ENCODE measurements around the gene PARP3.

PARP3 gene

DNA sequence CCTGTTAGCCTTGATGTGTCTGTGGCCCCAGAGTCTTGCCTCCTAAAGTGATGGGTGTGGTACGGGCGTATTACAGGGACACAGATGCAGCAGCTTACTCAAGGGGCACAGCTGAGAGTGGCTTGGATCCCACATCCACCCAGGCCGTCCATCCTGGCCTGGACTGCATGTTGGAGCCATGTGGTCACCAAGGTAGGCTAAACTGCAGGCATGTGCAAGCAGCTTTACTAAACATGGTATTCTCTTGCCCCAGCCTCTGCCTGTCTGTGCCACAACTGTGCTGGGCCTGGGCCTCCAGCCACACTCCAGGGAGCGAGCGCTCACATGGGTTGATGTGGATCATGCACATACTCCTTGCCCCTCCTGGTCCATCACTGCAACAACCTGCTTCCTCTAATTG, 7.0 kb downstream of the PARP3 start:
- no peak for DNase-seq

DNA sequence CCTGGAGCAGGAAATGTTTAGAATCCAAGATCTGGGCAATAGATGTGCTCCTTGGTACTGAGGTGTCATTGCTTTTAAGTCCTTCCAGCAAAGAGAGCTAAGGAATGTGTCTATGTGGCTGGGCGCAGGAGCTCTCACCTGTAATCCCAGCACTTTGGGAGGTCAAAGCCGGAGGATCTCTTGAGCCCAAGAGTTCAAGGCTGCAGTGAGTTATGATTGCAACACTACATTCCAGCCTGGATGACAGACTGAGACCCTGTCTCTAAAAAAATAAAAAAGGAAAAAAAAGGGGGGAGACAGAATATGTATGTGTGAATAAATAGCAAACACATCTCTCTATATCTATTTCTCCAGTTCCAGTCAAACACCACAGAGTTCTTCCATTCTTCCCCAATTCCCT, 8.7 kb downstream of the PARP3 start:
- DNase-seq: no peak

DNA sequence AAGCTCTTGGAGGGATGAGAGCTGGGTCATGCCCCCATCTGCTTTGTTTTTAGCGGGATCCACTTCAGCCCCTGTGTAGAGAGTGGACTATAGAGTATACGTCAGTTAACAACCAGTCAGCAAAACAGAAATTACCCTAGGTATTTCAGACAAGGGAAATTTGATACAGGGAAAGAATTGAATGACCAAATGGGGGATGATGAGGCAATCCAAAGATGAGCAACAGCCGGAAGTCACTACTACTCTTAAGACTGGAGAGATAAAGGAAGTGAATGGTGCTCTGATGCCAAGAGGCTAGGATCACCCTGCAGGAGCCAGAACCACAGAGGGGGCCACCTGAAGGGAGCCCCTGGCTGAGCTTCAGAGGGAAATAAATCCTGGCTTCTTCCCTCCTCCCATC, 11.3 kb downstream of the PARP3 start:
- peak; percentile 78 to 79 for DNase-seq

DNA sequence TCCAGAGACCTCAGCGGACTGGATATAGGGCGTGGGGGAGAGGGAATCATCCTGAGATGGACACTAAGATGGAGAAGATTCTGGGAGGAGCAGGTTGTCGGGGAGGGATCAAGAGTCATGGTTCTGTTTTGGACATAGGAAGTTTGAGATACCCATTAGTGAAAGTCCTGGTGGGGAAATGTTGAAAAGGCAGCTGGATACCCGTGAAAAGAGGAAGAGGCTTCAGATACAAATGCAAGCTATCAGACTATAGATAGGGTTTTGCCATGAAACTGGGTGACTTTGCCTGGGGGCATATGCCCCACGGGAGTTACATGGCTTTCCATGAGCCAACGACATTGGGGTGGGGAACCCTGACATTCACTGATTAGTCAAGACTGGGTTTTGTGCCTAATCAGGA, 11.9 kb downstream of the PARP3 start:
- DNase-seq: peak; percentile 54 to 59

DNA sequence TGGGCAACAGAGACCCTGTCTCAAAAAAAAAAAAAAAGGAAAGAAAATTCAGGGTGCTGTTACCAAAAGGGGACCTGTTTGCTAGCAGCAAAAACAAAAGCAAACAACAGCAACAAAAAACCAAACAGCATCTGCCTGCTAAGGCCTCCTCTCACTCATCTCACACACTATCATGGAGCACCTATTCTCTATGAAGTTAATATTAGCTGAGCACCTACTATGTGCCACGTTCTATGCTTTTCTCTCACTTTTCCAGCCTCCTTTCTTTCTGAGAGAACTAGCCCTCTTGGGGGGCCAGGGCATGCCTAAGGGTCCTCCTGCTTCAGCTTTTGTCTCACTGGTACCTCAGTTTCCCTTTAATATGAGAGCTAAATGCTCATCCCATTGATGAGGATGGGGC, 12.6 kb downstream of the PARP3 start:
- DNase-seq: no peak

DNA sequence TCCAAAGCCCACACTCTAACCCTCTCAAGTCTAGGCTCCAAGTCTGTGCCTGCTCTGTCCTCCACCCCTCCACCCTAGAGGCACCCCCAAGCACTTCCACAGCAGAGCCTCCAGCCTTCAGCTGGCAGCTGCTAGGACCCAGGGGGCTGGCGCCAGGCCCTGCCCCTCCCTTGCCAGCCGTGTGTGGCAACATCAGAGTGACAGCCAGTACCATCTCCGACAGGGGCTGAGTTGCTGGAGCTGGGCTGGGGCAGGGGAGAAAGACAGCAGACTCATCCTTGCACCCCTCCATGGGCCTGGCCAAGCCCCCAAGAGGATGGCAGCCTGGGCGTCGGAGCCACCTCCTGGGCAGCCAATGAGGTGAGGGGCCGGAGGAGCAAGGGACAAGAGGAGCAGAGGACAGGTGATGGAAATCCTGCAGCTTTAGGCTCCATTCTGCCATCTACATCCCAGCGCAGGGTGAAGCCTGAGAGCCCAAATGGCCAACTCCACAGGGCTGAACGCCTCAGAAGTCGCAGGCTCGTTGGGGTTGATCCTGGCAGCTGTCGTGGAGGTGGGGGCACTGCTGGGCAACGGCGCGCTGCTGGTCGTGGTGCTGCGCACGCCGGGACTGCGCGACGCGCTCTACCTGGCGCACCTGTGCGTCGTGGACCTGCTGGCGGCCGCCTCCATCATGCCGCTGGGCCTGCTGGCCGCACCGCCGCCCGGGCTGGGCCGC, 13.2 kb downstream of the PARP3 start, which contains the start of gene GPR62:
GPR62 (plus strand) TSS at position 207 of the 718 bp plus-strand sequence; CDS start at position 479, 272 bp downstream.
- DNase-seq: no peak

DNA sequence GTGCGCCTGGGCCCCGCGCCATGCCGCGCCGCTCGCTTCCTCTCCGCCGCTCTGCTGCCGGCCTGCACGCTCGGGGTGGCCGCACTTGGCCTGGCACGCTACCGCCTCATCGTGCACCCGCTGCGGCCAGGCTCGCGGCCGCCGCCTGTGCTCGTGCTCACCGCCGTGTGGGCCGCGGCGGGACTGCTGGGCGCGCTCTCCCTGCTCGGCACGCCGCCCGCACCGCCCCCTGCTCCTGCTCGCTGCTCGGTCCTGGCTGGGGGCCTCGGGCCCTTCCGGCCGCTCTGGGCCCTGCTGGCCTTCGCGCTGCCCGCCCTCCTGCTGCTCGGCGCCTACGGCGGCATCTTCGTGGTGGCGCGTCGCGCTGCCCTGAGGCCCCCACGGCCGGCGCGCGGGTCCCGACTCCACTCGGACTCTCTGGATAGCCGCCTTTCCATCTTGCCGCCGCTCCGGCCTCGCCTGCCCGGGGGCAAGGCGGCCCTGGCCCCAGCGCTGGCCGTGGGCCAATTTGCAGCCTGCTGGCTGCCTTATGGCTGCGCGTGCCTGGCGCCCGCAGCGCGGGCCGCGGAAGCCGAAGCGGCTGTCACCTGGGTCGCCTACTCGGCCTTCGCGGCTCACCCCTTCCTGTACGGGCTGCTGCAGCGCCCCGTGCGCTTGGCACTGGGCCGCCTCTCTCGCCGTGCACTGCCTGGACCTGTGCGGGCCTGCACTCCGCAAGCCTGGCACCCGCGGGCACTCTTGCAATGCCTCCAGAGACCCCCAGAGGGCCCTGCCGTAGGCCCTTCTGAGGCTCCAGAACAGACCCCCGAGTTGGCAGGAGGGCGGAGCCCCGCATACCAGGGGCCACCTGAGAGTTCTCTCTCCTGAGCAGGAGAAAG, 14.0 kb downstream of the PARP3 start:
- peak in 1 of 2 donors; percentile 21 for DNase-seq

DNA sequence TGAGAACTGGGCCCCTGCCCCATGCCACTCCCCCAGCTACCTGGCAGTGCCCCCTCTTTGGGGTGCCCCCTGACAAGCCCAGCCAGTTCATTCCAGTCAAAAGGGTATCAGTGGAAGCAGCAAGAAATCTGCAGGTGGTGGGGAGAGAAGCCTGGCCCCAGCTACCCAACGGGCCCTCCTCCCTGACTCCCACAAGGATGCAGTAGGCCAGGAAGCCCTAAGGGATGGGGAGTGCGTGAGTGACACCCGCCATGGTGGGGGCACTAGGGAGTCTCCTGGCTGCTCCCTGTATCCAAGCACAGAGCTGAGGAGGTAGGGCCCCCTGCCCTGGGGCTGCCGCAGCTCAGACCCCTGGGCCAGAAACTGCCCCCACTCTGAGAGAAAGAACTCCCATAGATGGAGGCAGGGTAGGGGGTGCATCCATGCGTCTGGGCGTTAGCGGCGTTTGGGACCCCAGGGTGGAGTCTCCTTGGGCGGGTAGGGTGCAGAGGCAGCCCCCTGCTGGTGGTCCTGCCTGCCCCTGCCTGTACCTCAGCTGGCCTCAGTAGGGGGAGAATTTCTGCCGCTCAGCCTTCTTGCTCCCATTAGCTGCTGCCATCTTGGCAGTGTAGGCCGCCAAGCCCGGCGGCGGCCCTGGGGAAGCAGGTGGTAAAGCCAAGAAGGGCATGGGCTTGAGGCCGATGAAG, 15.5 kb downstream of the PARP3 start:
- DNase-seq: no peak

DNA sequence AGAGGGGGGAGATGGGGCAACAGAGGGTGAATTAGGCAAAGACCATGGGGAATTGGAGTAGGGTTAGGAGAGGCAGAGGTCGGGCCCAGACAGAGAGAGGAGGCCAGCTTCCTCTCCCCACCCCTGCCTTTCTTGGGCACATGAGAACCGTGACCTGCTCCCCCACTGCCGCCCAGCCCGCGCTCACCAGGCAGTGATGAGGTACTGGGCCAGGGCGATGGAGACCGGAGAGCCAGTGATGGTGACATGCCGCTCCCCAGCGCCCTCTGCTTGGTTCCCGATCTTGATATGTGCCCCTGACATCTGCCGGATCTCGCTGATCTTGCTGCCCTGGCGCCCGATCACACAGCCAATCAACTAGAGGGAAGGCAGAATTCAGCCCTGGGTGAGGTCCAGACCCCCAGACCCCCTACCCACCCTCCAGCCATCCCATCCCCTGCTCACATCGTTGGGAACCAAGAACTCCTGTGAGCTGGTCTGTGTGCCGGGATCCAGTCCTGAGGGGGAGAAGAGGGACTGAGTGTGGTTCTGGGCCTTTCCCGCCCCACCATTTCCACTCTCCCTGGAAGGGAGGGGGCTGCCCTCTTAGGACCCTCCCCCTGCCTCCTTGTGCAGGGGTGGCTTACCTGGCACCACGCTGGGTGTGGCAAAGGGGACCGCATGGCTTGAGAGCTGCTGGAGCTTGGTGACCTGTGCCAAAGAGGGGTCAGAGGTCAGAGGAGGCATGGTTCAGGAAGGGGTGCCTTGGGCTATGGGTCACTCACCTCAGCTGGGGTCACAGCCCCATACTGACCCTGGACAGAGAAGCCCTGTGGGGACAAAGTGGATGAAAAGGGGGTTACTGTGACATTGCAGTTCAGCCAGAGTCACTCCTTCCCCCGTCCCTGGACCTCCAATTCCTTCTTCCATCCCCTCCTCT, 16.7 kb downstream of the PARP3 start:
- no peak for DNase-seq

DNA sequence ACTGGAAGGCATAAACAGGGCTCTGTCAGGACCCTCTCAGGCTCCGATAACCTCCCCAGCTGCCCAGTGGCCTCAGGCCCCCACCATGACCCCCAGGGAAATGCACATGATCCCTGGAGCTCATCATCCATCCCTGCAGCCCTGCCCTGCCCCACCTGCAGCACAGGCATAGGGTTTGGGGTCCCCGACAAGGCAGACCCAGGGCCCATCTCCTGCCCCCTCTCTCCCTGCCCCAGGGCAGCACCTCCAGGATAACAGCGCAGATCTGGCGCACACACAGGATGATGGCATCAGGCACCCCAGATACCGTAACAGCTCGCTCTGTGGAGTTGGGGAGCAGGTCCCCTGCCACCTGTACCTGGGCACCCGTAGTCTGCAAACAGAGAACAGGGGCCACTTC, 17.5 kb downstream of the PARP3 start:
- no peak for DNase-seq

DNA sequence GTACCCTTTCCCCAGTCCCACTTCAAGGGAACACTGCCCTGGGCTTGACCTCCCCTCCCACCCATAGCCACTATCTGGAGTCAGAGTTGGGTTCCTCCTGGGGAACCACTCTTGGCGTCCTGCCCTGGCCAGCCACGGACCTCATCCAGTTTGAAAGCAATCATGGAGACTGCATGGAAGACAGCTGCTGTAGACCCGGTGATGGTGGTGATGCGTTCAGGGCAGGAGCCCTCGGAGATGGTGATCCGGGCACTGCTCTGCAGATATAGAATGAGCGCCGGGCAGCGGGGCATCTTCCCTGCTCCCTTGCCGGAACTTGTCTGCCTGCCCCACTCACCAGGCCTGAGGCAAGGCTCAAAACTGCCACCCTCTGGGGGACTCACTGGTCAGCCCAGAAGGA, 18.2 kb downstream of the PARP3 start:
- DNase-seq: no peak

DNA sequence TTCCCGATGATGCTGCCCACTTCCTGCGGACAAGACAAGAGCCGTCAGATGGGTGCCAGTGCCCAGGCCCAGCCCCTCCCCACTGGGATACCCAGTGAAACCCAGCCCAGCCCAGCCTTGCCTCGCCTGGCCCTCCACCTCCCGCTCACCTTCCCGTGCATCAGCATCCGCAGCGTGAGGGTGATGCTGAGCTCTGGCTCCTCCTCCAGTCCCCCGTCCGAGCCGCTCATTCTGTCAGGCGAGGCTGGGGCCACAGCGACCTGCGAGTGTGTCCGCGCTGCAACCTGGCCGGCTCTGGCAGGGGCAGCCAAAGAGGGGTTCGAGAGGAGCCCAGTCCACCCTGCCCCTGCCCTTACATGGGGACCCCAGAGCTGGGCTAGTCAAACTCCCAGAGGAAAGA, 18.8 kb downstream of the PARP3 start:
- DNase-seq: no peak

DNA sequence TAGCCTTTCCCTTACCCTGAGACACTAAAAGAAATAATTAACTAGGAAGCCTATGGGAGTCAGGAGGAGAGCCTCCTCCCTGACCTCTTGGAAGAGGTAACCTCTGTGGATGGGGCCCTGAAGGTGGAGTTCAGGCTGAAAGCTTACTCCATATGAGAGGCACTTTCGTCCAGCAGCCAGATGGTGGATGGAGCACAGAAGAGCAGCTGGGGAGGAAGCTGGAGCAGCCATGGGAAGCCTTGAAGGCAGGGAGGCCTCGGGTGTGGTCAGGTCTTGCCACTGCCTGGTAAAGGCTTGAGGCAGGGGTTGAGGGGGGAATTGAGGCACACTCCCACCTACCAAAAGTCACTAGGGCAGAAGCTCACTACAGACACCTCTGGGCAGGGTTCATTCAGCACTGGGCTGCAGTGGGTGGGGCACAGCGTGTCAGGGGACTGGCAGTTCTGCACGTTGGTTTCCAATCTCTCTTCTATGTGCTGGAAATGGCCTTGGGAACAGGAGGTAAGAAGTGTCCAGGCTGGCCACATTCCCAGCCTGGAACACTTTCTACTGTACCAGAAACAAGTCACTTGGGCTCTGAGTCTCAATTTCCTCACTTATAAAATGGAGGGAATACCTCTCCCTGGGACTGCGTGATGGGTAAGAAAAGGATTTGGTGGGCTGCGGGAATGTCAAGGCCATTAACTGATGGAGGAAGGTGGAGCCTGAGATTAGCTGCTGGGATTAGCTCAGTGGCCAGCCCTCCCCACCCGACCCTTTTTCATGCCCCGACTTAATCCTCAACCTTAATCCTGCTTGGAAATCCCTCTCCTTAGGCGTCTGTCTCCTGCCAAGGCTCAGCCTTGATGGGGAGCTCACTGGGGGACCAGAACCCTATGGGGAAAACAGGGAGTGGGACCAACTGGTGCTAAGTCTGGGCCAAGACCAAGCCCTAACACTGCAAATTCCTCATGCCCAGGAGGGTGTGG, 19.7 kb downstream of the PARP3 start:
- DNase-seq: no peak

DNA sequence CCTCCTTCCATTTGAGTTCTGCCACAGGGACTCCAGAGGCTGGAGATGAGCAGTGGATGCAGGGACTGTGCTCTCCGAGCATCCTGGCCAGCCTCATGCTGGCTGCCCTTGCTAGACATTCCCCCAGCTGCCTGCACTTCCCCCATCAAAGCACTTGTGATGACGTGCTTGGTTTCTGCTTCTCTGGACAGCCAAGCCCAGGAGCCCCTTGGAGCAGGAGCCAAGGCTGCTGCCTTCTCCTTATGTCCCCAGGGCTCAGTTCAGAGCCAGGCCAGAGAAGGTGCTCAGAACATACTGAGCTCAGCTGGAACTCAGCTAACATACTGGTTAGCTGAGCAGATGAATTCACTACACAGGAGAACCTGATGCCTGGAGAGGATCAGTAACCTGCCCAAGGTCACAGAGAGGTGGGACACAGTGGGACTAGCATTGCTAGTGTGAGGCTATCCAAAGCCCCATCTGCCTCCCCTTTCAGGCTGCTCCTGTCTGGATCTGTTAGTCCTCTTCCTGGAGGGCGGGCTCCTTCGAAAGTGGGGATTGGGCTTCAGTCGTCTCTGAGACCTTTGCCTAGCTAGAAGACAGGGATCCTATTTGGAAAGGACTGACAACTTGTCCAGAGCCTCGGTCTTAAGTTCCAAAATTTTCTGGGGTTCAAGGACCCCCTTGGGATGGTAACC, 20.8 kb downstream of the PARP3 start:
- DNase-seq: no peak

DNA sequence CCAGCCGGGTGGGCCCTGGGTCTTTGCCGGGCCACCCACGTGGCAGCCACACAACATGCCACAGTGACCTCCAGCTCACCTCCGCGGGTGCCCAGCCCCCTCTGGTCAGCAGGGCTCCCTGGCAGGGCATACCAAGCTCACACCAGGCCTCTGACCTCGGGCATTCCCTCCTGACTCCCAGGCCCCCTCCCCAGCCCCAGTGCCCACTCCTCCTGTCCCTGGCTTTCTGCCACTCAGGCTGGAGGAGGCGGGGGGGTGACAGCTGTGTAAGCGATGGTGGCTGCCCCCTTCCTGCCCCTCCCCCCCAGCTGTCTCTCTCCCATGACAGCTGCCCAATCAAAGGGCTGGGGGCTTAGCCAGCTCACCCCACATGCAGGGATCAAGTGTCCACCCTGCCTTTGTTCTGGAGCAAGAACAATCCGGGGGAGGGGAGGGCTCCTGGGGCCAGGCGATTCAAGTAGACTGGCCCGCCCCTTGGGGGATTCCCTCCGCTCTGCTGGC, 21.8 kb downstream of the PARP3 start:
- no peak for DNase-seq

DNA sequence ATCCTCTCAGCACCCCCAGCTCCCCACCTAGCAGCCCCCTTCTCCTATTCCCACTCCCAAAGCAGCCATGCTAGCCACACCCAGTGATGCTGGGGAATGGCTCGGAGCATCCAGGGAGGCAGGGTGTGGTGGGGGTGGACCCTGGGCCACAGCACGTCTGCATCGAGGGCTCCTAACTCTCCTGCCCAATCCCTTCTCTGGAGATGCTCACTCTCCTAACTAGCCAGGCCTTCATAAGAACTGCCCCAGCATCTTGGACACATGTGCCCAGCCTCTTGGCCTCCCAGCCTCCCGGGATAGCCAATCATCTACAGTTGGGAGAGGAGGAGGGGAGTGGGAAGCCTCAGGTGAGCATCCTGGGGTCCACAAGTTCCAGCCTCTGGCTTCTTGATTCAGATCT, 22.4 kb downstream of the PARP3 start:
- DNase-seq: no peak

DNA sequence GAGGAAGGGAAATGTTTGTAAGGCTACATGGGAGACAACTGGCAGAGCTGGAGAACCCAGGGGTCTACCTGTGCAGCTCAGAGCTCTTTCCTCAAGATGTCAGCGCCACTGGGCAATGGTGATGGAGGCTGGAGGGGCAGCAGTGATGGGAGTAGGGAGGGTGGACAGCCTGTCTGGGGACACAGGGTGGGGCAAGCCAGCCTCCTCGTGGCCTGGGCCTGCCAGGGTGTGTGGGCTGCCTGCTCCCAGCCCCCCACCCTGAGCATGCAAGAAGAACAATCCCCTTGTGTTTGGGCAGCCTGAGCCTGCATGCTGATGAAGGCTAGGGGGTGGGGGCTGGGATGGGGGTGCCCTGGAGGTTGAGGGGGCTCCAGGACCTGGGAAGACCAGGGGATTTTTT, 23.9 kb downstream of the PARP3 start:
- DNase-seq: no peak

DNA sequence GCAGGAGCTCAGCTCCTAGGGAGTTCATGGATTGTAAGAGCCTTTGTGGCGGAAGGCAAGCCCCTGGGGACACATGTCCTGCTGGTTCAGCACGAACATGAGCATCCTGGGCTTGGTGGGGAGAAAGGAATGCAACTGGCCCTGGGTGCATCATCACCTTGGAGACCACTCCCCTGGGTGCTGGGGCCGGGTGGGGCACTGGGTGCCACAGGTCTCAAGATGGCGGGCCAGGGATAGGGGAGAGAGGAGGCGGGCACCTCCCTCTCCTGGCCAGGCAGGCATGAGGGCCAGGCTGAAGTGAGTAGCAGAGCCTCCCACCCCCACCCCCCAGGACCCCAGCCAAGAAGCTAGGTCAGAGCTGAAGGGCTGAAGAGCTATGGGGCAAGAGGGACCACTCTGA, 24.3 kb downstream of the PARP3 start:
- DNase-seq: no peak

DNA sequence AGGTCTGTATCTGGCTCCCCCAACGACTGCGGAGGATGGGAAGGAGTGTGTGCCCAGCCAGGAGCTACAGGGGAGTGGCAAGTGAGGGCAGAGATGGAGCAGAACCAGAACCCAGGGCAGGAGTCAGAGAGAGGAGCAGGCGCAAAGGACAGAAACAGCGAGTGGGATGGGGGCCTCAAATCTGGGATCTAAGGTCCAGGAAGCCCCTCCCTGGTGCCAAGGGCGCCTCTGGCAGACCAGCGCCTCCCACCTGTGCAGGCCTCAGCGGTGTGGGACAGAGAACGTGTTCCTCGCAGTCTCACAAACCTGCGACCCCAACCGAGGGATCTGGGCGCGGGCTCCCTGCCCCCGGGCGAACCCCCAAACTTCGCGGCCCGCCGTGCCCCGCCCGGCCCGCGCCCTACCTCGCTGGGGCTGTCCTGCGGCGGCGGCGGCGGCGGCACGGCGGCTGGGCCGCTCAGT, 24.8 kb downstream of the PARP3 start:
- no peak for DNase-seq
